Retinal pigment epithelial cell (primary cell): ENCODE results near the gene ARHGAP44.

Source experiments
- DNase-seq: peaks from one replicate; pipeline ENCODE4 v3.0.0-alpha.2; 2010; ENCODE audit warnings: low read depth
- H3K4me3 ChIP-seq: 2 replicates; pipeline ENCODE4 v1.5.1; 2011; ENCODE audit warnings: mild to moderate bottlenecking, low read length, control low read depth, moderate library complexity
- TF ChIP-seq, protein P1 (sequence below): conservative IDR thresholded peaks from 2 replicates; pipeline ENCODE4 v1.5.1; 2011; ENCODE audit warnings: low read depth, low read length, control low read depth, inconsistent platforms

ARHGAP44 gene

DNA sequence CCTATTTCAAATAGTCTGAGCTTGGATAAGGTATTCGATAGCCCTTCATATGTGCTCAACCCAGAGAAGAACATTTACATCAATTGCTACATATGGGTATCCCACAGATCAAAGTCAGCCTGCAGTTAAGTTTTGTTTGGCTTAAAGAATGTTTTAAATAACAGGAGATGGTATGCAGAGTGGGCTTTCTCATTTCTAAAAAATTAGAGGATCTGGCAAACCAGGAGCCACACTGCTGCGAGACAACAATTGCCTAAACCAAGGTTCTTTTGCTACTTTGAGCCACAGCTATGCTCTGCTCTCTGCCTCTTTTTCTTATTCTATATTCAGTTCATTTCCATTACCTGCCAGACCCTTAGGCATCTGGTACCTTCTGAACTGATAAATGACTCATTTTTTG lies 30.2 kb upstream of the ARHGAP44 start:
- DNase-seq, result no peak
- TF ChIP-seq, protein P1, sequence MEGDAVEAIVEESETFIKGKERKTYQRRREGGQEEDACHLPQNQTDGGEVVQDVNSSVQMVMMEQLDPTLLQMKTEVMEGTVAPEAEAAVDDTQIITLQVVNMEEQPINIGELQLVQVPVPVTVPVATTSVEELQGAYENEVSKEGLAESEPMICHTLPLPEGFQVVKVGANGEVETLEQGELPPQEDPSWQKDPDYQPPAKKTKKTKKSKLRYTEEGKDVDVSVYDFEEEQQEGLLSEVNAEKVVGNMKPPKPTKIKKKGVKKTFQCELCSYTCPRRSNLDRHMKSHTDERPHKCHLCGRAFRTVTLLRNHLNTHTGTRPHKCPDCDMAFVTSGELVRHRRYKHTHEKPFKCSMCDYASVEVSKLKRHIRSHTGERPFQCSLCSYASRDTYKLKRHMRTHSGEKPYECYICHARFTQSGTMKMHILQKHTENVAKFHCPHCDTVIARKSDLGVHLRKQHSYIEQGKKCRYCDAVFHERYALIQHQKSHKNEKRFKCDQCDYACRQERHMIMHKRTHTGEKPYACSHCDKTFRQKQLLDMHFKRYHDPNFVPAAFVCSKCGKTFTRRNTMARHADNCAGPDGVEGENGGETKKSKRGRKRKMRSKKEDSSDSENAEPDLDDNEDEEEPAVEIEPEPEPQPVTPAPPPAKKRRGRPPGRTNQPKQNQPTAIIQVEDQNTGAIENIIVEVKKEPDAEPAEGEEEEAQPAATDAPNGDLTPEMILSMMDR, result no peak
- no peak overlapping the region for H3K4me3 ChIP-seq

DNA sequence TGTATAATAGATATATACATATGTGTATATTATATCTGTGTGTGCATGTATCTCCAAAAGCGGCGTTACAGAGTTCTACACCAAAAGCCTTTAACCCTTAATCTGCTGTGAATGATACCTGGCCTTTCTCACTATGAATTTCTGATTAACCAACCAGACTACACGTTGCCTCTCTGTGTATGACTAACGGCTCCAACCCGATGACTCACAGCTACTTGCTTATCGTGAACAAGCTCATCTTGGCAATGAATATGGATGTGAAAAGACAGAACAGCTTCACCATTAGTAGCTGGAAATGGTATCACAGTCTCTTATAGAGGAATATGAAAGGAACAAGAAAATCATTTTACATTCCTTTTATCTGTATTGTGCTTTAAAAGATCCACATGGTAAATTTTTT lies 23.8 kb upstream of the ARHGAP44 start:
- TF ChIP-seq, protein P1, result no peak
- H3K4me3 ChIP-seq, result no peak overlapping the region
- peak; percentile 21 for DNase-seq

- DNase-seq, result no peak
- TF ChIP-seq, protein P1, result no peak
- no peak overlapping the region for H3K4me3 ChIP-seq
These were observed 21.0 kb upstream of the ARHGAP44 start for GRCh38 chr17:12768255-12768654.

DNA sequence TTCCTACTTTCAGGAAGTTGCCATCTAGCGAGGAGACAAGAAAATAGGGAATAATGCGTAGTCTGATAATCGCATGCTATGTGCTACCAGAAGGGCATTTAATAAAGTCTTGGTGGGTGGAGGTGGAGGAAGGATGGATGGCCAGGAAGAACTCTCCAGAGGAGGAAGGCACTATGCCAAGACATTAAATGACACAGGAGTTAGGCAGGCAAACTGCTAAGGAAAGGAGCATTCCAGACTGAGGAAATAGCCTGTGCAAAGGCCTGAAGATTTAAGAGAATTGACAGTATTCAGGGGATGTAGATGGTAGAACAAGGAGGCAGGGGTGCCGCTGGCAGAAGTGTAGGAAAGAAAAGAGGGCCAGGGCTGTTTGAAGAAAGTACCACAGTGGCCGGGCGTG lies 19.3 kb upstream of the ARHGAP44 start:
- TF ChIP-seq, protein P1, result no peak
- no peak for DNase-seq
- H3K4me3 ChIP-seq, result no peak overlapping the region

GRCh38 chr17:12773153-12773552 lies 16.1 kb upstream of the ARHGAP44 start:
- DNase-seq, result no peak
- TF ChIP-seq, protein P1, result no peak

DNA sequence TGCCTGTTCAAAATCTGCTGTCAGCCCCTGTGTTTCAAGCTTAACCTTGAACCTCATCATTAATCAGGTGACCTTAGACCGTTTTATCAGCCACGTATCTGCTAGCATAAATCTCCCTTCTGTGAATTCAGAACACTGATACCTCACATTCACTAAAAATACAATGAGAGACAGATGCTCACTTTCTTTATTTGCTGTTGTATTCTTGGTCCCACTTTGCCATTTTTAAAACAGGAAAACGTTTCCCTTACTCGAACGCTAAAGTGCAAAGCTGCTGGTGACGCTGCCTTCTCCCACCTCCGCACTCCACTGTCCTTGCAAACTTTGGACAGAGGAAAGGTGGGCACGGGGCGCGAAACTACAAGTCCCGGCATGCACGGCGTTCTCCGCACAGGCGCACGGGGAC lies 220 bp upstream of the ARHGAP44 start:
- H3K4me3 ChIP-seq, result peak overlapping the region; percentile 21
- TF ChIP-seq, protein P1, result no peak
- DNase-seq, result no peak

More at GRCh38 chr17:12773153-12773552, 16.1 kb upstream of the ARHGAP44 start:
- no peak overlapping the region for H3K4me3 ChIP-seq

- TF ChIP-seq, protein P1, result no peak
- peak overlapping the region; percentile 56 for H3K4me3 ChIP-seq
- no peak for DNase-seq
These were observed 1.2 kb downstream of the ARHGAP44 start for GRCh38 chr17:12790249-12791106.
